Endothelial cell of umbilical vein (primary cell): ENCODE results near the gene TERT. TPM values are rescaled to one million over a fixed set of nuclear protein-coding genes. Genes with fewer than 3 reads are reported as not detected.
"Not testable (repeated sequence)": the region's sequence is repeated elsewhere in the genome, so short reads cannot be mapped to it uniquely, and the experiment has no call there.

Experiments
- BruUV-seq: library from RNA; stranded (reverse); fragments of 400-500 nt; replicated peaks from 2 replicates; lab custom pipeline; 2021; lab: Mats Ljungman, UMichigan
- CTCF ChIA-PET: fragments of 300-600, 350-600 bp; sonication (Branson Sonifier 250); formaldehyde crosslinking; loops from one replicate; lab custom pipeline; 2021; ENCODE audit warnings: antibody characterized with exemption, inconsistent platforms; lab: Charles Lee
- POLR2A ChIA-PET: fragments of 300-600, 350-600 bp; sonication (Branson Sonifier 250); formaldehyde crosslinking; loops from one replicate; lab custom pipeline; 2021; ENCODE audit warnings: antibody characterized with exemption, inconsistent platforms; lab: Charles Lee
- DNase-seq: peaks from one replicate; pipeline ENCODE4 v3.0.0-alpha.2; 2011; ENCODE audit warnings: low read depth, low spot score
- FAIRE-seq: peaks from 2 replicates; lab custom pipeline; 2011; peaks lifted over from hg19 to GRCh38; lab: Jason Lieb, UNC
- H2AFZ ChIP-seq: 2 replicates; pipeline ENCODE4 v1.6.0; 2012; ENCODE audit warnings: low read depth, low read length, control low read depth, inconsistent platforms
- H3K27ac ChIP-seq: 2 replicates; pipeline ENCODE4 v1.5.1; 2011; ENCODE audit warnings: low read depth, mild to moderate bottlenecking, control low read depth, low read length, moderate library complexity; ENCODE audit not compliant: insufficient read depth
- H3K27me3 ChIP-seq, 2 experiments: 2 replicates each; pipeline versions ENCODE4 v1.6.0 to v1.6.1; 2011; ENCODE audit warnings: low read length in 2 of 2, mixed read lengths in 1 of 2; ENCODE audit not compliant: control insufficient read depth in 2 of 2, insufficient read depth in 2 of 2
- H3K36me3 ChIP-seq, 2 experiments: 2 replicates in 1 of 2; 3 replicates in 1 of 2; pipeline ENCODE4 v1.5.1; 2011; ENCODE audit warnings: low read length in 2 of 2, mild to moderate bottlenecking in 1 of 2, moderate library complexity in 1 of 2; ENCODE audit not compliant: control insufficient read depth in 2 of 2, insufficient read depth in 2 of 2; ENCODE audit errors: extremely low read depth in 1 of 2
- H3K4me1 ChIP-seq: 3 replicates; pipeline ENCODE4 v1.5.1; 2011; ENCODE audit warnings: mild to moderate bottlenecking, low read length; ENCODE audit not compliant: control insufficient read depth, insufficient read depth; ENCODE audit errors: extremely low read depth
- H3K4me2 ChIP-seq: 2 replicates; pipeline ENCODE4 v1.6.1; 2011; ENCODE audit warnings: low read length, control low read depth, mixed read lengths; ENCODE audit not compliant: insufficient read depth
- H3K4me3 ChIP-seq, 3 experiments: fragments of 200-600 bp in 1 of 3; sonication (generic), shearing (Covaris generic) in 1 of 3; replicated peaks in 1 of 3; 2 replicates each; pipeline ENCODE4 v1.5.1; 2011 to 2016; ENCODE audit warnings: control low read depth in 3 of 3, low read length in 3 of 3, mild to moderate bottlenecking in 2 of 3, inconsistent platforms in 1 of 3, low read depth in 1 of 3, moderate library complexity in 1 of 3; ENCODE audit not compliant: insufficient read depth in 1 of 3
- H3K79me2 ChIP-seq: 2 replicates; pipeline ENCODE4 v1.6.0; 2012; ENCODE audit warnings: low read length, inconsistent platforms; ENCODE audit not compliant: control insufficient read depth, insufficient read depth
- H3K9ac ChIP-seq: replicated peaks from 2 replicates; pipeline ENCODE3; 2011; ENCODE audit warnings: low read length, control low read depth; ENCODE audit not compliant: insufficient read depth; ENCODE audit errors: extremely low read depth
- H3K9me1 ChIP-seq: replicated peaks from 3 replicates; pipeline ENCODE4 v1.6.0; 2011; ENCODE audit warnings: mild to moderate bottlenecking, low read length; ENCODE audit not compliant: control insufficient read depth, insufficient read depth; ENCODE audit errors: extremely low read depth
- H3K9me3 ChIP-seq: replicated peaks from 2 replicates; pipeline ENCODE4 v1.5.1; 2012; ENCODE audit warnings: low read length, inconsistent platforms; ENCODE audit not compliant: control insufficient read depth, insufficient read depth
- H4K20me1 ChIP-seq: replicated peaks from 2 replicates; pipeline ENCODE3; 2011; ENCODE audit warnings: mild to moderate bottlenecking, low read length; ENCODE audit not compliant: control insufficient read depth, insufficient read depth; ENCODE audit errors: extremely low read depth
- EZH2 ChIP-seq: IDR thresholded peaks from 2 replicates; pipeline ENCODE4 v1.6.1; 2012; ENCODE audit warnings: borderline replicate concordance, low read depth, mild to moderate bottlenecking, moderate library complexity, low read length, inconsistent platforms; ENCODE audit not compliant: severe bottlenecking
- FOS ChIP-seq: IDR thresholded peaks from 2 replicates; pipeline ENCODE4 v1.6.1; 2011; ENCODE audit warnings: mild to moderate bottlenecking, low read length, moderate library complexity, borderline replicate concordance; ENCODE audit not compliant: insufficient read depth
- GATA2 ChIP-seq: IDR thresholded peaks from 2 replicates; pipeline ENCODE4 v1.7.0; 2011; ENCODE audit warnings: low read depth, mild to moderate bottlenecking, moderate library complexity, mixed read lengths, low read length; ENCODE audit not compliant: insufficient read length, insufficient read depth
- JUN ChIP-seq: IDR thresholded peaks from 2 replicates; pipeline ENCODE4 v1.6.1; 2011; ENCODE audit warnings: borderline replicate concordance, low read depth; ENCODE audit not compliant: insufficient read length, insufficient read depth
- MYC ChIP-seq: IDR thresholded peaks from one replicate; pipeline ENCODE4 v1.6.1; 2011; ENCODE audit warnings: mild to moderate bottlenecking, low read depth, low read length
- POLR2A ChIP-seq: IDR thresholded peaks from 2 replicates; pipeline ENCODE4 v1.6.1; 2012; ENCODE audit warnings: low read depth, mild to moderate bottlenecking, control low read depth, low read length
- POLR2AphosphoS5 ChIP-seq: IDR thresholded peaks from 2 replicates; pipeline ENCODE4 v1.6.1; 2012; ENCODE audit warnings: low read depth, mild to moderate bottlenecking, control low read depth, low read length, moderate library complexity; ENCODE audit not compliant: insufficient read depth
- dilution Hi-C: fragments of 300-500 bp; cut with MboI; formaldehyde crosslinking; loops from one replicate; pipeline ENCODE4 v1.15.0; 2019; ENCODE audit warnings: low sequenced_read_pairs; ENCODE audit not compliant: extremely low pct_ligation_motif_present
- intact Hi-C: fragments of 100-400 bp; cut with micrococcal nuclease; formaldehyde crosslinking; loops from one replicate; pipeline ENCODE4 v1.10.0; 2022
- polyA plus RNA-seq, 4 experiments: library from polyadenylated mRNA; depleted of rRNA in 3 of 4; stranded (reverse) in 3 of 4; unstranded in 1 of 4; fragments of >200 nt; gene quantifications; 2 replicates each; pipeline versions ENCODE4 v1.2.1 to v1.2.3, GENCODE V29; 2011 to 2012; ENCODE audit warnings: missing spikeins in 1 of 4
- total RNA-seq: library from RNA; stranded (reverse); gene quantifications from 2 replicates; pipeline ENCODE4 v1.2.3, GENCODE V29; 2021
- TF ChIP-seq, protein P1 (sequence below), 2 donors: IDR thresholded peaks; 1 replicate in 1 of 2; 2 replicates in 1 of 2; pipeline ENCODE4 v1.5.1; 2011; ENCODE audit warnings: low read length in 2 of 2, mild to moderate bottlenecking in 2 of 2, moderate library complexity in 2 of 2, control low read depth in 1 of 2, inconsistent platforms in 1 of 2, low read depth in 1 of 2; ENCODE audit not compliant: insufficient read depth in 1 of 2; ENCODE audit errors: extremely low read depth in 1 of 2
- TF ChIP-seq, protein P2 (sequence below): IDR thresholded peaks from 2 replicates; pipeline ENCODE4 v1.6.1; 2011; ENCODE audit not compliant: insufficient read depth, insufficient read length

The TERT gene
- total and polyA plus RNA-seq, 2 donors (not counting 3 experiments of a cell fraction or from before 2014, with no cell fraction given), result 0.04 TPM; not detected in 1

DNA sequence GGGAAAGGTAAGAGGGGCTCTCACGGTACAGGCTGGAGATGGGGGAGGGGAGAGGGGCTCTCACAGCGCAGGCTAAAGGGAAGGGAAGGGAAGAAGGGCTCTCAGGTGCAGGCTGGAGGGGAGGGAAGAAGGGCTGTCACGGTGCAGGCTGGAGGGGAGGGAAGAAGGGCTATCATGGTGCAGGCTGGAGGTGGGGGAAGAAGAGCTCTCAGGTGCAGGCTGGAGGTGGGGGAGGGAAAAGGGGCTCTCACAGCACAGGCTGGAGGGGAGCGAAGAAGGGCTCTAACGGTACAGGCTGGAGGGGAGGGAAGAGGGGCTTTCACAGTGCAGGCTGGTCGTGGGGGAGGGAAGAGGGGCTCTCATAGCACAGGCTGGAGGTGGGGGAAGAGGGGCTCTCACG is 65.0 kb downstream of the TERT start:
- dilution Hi-C loops (no loop called here), intact Hi-C loops (no loop called here)
- Histone ChIP-seq H3K4me1 (no peaks in the 10 kb centered on the region), H3K27ac (no peak overlapping the region), H2AFZ (no peak overlapping the region), H3K4me2 (no peak overlapping the region), H3K4me3 (no peak overlapping the region), H3K79me2 (no peaks in the 10 kb centered on the region), H3K9ac (no peak overlapping the region), H3K27me3 (peaks cover 0 to 2% of the 10 kb centered on the region in 2 experiments), H3K9me1 (no peaks in the 10 kb centered on the region), H3K9me3 (no peaks in the 10 kb centered on the region), H4K20me1 (no peaks in the 10 kb centered on the region), H3K36me3 (no peaks in the 10 kb centered on the region)
- TF ChIP-seq GATA2 (no peak), JUN (no peak), POLR2A (no peak), EZH2 (no peak), MYC (no peak), FOS (no peak), POLR2AphosphoS5 (no peak)
- TF ChIP-seq, protein P1, sequence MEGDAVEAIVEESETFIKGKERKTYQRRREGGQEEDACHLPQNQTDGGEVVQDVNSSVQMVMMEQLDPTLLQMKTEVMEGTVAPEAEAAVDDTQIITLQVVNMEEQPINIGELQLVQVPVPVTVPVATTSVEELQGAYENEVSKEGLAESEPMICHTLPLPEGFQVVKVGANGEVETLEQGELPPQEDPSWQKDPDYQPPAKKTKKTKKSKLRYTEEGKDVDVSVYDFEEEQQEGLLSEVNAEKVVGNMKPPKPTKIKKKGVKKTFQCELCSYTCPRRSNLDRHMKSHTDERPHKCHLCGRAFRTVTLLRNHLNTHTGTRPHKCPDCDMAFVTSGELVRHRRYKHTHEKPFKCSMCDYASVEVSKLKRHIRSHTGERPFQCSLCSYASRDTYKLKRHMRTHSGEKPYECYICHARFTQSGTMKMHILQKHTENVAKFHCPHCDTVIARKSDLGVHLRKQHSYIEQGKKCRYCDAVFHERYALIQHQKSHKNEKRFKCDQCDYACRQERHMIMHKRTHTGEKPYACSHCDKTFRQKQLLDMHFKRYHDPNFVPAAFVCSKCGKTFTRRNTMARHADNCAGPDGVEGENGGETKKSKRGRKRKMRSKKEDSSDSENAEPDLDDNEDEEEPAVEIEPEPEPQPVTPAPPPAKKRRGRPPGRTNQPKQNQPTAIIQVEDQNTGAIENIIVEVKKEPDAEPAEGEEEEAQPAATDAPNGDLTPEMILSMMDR (IDR thresholded peaks at IDR 0.05; ENCODE audit: extremely low read depth in 1 of 2, insufficient read depth in 1 of 2, low read depth in 1 of 2, low read length in 2 of 2), result no peak
- TF ChIP-seq, protein P2, sequence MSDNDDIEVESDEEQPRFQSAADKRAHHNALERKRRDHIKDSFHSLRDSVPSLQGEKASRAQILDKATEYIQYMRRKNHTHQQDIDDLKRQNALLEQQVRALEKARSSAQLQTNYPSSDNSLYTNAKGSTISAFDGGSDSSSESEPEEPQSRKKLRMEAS, result no peak
- DNase-seq, result no peak
- CTCF ChIA-PET, result no interaction called here
- BruUV-seq, result no TSS peak
- POLR2A ChIA-PET, result no interaction called here
- FAIRE-seq, result no peak

DNA sequence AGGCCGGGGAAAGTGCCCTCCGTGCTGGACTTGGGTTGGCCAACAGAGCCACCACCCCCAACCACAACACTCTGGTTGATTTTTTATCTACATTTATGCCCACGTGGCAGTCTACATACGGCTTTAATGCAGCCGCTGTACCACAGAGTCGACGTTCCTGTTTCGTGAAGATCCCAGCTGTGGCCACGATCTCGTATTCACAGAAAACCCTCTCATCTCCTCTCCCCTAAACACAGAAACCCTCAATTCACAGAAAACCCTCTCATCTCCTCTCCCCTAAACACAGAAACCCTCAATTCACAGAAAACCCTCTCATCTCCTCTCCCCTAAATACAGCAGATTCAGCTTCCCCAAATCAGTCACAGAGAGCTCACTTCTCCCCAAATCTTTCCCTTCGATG is 65.8 kb downstream of the TERT start:
- FAIRE-seq, intact Hi-C loops: not testable (repeated sequence)

More for the DNA sequence above, 65.8 kb downstream of the TERT start:
- H3K9me3 ChIP-seq, POLR2A ChIA-PET, DNase-seq, H3K9me1 ChIP-seq, H2AFZ ChIP-seq, CTCF ChIA-PET, H3K4me1 ChIP-seq, H3K9ac ChIP-seq, H3K79me2 ChIP-seq, H3K4me2 ChIP-seq, H3K36me3 ChIP-seq, BruUV-seq, H4K20me1 ChIP-seq, H3K27me3 ChIP-seq, dilution Hi-C loops, H3K4me3 ChIP-seq, H3K27ac ChIP-seq: not testable (repeated sequence)
